Measurements from ENCODE around the gene TNNI2. TPM values are rescaled to one million over a fixed set of nuclear protein-coding genes. Genes with fewer than 3 reads are reported as not detected.

The TNNI2 gene
- total RNA-seq, 2 experiments from 2014 or later: not detected

DNA sequence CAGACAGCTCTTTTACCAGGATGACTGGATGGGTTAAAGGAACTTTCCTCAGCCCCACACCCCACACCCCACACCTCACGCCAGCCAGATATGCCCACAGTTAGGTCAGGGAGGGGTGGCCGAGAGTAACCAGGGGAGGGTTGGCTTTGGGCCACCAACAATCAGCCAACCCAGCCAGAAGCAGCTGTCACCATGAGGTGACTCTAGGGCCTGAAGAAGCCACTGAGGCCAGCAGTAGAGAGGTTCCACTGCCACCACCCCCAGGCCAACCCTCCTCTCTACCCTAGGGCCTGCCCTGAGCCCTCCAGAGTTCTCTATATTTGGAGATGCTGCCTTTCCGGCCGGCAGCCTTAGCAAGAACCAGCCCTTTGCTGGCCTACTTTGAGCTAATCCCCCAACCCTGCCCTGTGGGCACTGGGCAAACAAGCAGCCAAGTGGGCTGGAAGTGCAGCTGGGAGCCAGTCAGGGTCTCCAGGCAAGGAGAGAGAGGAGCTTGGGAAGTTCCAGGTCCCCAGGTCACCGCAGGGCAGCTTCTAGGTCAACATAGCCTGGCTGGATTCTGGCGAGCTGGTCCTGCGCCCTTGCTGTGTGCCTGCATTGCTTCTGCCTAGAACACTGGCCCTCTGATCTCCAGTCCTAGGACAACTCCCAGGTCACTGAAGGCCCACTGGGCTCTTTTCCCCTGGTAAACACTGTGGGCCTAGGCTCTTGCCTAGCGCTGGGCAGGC is 16.0 kb upstream of the TNNI2 start:
- no peak for ATAC-seq
- Mint-ChIP-seq H3K4me3 (no peak overlapping the region), H3K27ac (no peak overlapping the region), H3K36me3 (ENCODE audit: low read depth) (no peaks in the 10 kb centered on the region), H3K9me3 (ENCODE audit: low read depth) (peaks cover 2% of the 10 kb centered on the region), H3K27me3 (no peaks in the 10 kb centered on the region), H3K4me1 (no peaks in the 10 kb centered on the region)
- no peak for DNase-seq
- intact Hi-C loops (cut with DNase I, micrococcal nuclease): no loop called here
- ChIA-PET POLR2A (no interaction called here), CTCF (interaction anchor here (0.6 to 5.0 kb wide), 4 partner anchors 9 to 179 kb away, joined by 3 to 26 read pairs (median 4); no protein-coding TSS in a partner anchor)

DNA sequence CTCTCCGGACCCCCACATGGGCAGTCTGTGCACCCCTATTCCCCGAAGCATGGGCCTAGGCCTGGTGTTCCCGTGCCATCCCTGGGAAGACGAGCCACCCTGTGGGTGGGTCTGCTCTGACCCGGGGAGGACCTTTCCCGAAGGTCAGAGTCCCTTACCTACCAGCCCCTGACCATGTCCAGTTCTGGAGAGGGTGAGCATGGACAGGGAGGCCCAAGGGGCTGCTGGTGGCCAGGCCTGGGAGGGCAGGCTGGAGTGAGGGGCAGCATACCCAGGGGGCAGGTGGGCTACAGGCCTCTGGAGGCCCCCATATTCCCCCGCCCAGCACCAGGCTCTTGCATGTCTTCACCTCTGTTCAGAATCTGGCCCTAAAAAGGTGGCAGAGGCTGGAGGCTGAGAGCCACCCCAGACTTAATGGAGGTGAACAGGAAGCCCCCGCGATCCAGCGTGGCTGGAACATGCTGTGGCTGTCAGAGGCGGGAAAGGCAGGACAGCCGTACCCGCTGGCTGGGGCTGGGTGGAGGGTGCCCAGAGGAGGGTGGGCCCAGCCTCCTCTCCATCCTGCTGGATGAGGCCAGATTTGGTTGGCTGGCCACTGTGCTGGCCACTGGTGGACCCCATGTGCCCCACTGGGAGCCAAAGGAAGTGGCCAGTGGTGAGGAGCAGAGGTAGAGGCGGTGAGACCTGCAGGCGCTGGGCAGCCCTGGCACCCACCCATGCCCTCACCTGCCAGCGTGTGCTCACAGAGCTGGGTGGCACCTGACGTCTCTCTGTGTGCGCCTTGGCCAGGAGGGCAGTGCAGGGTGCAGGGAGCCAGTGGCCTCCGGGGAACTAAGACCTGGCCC is 15.2 kb upstream of the TNNI2 start:
- H3K27me3 Mint-ChIP-seq: no peaks in the 10 kb centered on the region
- POLR2A ChIA-PET: no interaction called here
- H3K36me3 Mint-ChIP-seq (ENCODE audit: low read depth): no peaks in the 10 kb centered on the region
- DNase-seq: no peak
- no peaks in the 10 kb centered on the region for H3K4me1 Mint-ChIP-seq
- H3K4me3 Mint-ChIP-seq: no peak overlapping the region
- intact Hi-C loops (cut with DNase I, micrococcal nuclease): no loop called here
- H3K27ac Mint-ChIP-seq: no peak overlapping the region
- CTCF ChIA-PET: interaction anchor here (0.6 to 5.0 kb wide), 4 partner anchors 25 to 330 kb away, joined by 3 to 26 read pairs (median 4); no protein-coding TSS in a partner anchor
- no peak for ATAC-seq
- H3K9me3 Mint-ChIP-seq (ENCODE audit: low read depth): peaks cover 2% of the 10 kb centered on the region

DNA sequence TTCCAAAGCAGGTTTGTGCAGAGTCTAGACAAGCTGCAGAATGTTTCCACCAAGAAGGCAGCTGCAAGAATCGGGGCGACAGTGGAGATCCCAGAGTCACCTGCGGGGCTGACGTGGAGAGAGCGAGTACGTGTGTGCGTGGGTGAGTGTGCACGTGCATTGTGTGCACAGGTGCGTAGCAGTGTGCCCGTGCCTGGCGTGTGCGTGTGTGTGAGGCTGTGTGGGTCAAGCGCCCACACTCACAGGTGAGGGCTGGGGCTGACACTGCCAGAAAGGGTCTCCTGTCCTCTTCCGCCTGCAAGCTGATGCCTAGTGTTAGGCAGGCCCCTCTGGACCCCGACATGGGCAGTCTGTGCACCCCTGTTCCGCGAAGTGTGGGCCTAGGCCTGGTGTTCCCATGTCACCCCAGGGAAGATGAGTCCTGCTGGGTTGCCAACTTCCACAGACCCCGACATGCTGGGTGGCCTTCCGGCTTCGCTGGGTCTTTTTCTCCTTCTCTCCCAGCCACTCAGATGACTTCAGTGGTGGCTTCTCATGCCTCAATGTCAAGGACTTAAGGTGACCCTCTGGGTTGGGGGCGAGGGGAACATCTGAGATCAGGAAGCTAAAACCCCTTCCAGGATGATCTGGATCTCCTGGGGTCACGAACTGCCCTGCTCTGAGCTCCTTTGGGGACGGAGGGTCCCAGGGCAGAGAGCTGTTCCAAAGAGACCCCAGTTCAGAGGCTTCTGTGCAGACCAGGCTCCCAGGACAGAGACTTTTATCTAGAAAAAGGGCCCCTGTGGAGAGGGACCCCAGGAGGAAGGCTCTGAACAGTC is 14.4 kb upstream of the TNNI2 start:
- ChIA-PET POLR2A (no interaction called here), CTCF (interaction anchor here (5.0 kb wide), 1 partner anchor 131 kb away, joined by 26 read pairs; no protein-coding TSS in a partner anchor)
- H3K4me1 Mint-ChIP-seq: no peaks in the 10 kb centered on the region
- DNase-seq: no peak
- intact Hi-C loops (cut with DNase I, micrococcal nuclease): no loop called here
- no peaks in the 10 kb centered on the region for H3K9me3 Mint-ChIP-seq (ENCODE audit: low read depth)
- H3K4me3 Mint-ChIP-seq: no peak overlapping the region
- no peak for ATAC-seq
- no peaks in the 10 kb centered on the region for H3K27me3 Mint-ChIP-seq
- H3K36me3 Mint-ChIP-seq (ENCODE audit: low read depth): no peaks in the 10 kb centered on the region
- no peak overlapping the region for H3K27ac Mint-ChIP-seq

DNA sequence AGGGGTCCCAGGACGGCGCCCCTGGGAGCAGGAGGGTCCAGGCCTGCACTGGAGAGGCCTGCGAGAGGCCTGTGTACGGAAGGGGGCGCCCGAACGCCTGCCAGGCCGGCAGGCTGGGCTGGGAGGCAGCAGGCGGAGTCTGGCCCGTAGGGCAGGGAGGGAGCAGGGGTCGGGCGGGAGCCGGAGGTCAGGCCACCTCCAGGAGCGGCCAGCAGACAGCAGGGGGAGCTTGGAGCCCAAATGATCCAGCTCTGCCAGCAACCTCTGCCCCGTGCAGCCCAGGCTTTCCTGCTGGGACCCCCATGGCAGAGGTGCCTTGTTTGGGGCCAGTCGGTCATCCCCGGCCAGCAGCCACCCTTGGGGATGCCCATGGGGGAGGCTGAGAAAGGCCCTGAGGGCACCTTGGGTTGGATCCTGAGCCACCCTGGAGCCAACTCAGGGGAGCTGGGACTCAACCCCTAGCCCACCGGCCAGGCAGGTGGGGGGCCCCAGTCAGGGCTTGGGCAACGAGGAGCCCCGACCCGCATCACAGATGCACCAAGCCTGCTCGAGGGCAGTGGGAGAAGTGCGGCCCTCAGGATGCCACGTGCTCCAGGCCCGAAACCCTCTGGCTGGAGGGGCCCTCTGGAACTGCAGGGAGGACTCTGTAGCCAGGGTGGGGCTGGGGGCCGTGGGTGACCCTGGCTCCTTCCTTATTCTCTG is 13.6 kb upstream of the TNNI2 start:
- H3K9me3 Mint-ChIP-seq (ENCODE audit: low read depth): no peaks in the 10 kb centered on the region
- POLR2A ChIA-PET: no interaction called here
- intact Hi-C loops (cut with DNase I, micrococcal nuclease): no loop called here

DNA sequence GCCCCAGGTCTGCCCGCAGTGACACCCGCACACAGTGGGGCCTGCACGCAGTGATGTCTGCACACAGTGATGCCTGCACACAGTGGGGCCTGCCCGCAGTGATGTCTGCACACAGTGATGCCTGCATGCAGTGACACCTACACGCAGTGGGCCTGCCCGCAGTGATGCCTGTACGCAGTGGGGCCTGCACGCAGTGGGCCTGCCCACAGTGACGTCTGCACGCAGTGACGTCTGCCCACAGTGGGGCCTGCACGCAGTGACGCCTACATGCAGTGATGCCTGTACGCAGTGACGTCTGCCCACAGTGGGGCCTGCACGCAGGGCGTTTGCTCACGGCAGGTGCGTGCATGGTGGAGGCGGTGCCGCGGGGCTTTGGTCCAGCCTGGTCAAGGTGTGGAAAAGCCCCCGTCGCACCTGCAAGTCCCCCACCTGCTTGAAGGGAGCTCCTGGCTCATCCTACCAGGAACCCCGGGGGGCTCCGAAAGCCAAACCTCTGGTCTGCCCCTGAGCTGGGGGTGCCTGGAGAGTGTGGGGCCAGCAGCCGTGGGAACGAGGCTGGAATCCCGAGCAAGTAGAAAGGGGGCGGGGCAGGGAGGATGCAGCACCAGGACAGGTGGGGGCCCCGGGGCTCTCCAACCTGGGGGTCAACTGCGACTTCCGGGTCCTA is 12.9 kb upstream of the TNNI2 start:
- Mint-ChIP-seq H3K27me3 (no peaks in the 10 kb centered on the region), H3K9me3 (ENCODE audit: low read depth) (no peaks in the 10 kb centered on the region), H3K4me1 (no peaks in the 10 kb centered on the region), H3K36me3 (ENCODE audit: low read depth) (no peaks in the 10 kb centered on the region), H3K4me3 (no peak overlapping the region), H3K27ac (no peak overlapping the region)
- CTCF ChIA-PET: interaction anchor here (5.0 kb wide), 1 partner anchor 133 kb away, joined by 26 read pairs; no protein-coding TSS in a partner anchor
- intact Hi-C loops (cut with DNase I, micrococcal nuclease): no loop called here
- no peak for ATAC-seq
- no peak for DNase-seq
- POLR2A ChIA-PET: no interaction called here

More for the DNA sequence above, 13.6 kb upstream of the TNNI2 start:
- no peaks in the 10 kb centered on the region for H3K4me1 Mint-ChIP-seq
- H3K27me3 Mint-ChIP-seq: no peaks in the 10 kb centered on the region
- H3K4me3 Mint-ChIP-seq: no peak overlapping the region
- DNase-seq (peak; percentile 46), ATAC-seq (peak; percentile 49)
- H3K36me3 Mint-ChIP-seq (ENCODE audit: low read depth): no peaks in the 10 kb centered on the region
- no peak overlapping the region for H3K27ac Mint-ChIP-seq
- CTCF ChIA-PET: interaction anchor here (5.0 kb wide), 1 partner anchor 132 kb away, joined by 26 read pairs; no protein-coding TSS in a partner anchor

DNA sequence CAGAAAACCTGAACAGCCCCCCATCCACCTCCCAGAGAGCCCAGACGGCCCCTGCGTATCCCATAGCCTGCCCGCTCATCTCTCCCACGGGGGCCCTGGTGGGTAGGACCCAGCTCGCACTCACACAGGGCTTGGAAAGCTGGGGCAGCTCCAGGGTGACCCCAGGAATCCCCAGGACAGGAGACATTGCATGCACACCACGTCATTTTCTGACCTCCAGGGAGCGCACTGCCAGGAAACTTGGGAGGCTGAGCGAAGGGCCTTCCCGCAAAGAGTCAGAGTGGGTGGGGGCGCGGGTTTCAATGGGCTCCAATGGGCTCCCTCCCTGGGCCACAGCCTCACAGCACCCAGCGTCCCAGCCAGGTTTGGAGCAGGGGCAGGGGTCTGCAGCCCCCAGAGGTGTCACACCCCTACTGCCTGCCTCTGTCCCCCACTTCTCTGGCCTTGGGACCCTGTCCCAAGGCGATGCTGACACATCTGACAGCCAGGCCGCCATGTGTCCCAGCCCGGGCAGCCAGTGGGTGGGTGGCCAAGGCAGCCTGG is 12.2 kb upstream of the TNNI2 start:
- no peak overlapping the region for H3K27ac Mint-ChIP-seq
- H3K36me3 Mint-ChIP-seq (ENCODE audit: low read depth): no peaks in the 10 kb centered on the region
- POLR2A ChIA-PET: no interaction called here
- CTCF ChIA-PET: interaction anchor here (2.7 to 5.0 kb wide), 2 partner anchors 133 to 134 kb away, joined by 15 to 26 read pairs; no protein-coding TSS in a partner anchor
- no peak overlapping the region for H3K4me3 Mint-ChIP-seq
- DNase-seq (no peak), ATAC-seq (no peak)
- H3K27me3 Mint-ChIP-seq: no peaks in the 10 kb centered on the region
- intact Hi-C loops (cut with DNase I, micrococcal nuclease): no loop called here
- H3K9me3 Mint-ChIP-seq (ENCODE audit: low read depth): no peaks in the 10 kb centered on the region
- H3K4me1 Mint-ChIP-seq: no peaks in the 10 kb centered on the region

DNA sequence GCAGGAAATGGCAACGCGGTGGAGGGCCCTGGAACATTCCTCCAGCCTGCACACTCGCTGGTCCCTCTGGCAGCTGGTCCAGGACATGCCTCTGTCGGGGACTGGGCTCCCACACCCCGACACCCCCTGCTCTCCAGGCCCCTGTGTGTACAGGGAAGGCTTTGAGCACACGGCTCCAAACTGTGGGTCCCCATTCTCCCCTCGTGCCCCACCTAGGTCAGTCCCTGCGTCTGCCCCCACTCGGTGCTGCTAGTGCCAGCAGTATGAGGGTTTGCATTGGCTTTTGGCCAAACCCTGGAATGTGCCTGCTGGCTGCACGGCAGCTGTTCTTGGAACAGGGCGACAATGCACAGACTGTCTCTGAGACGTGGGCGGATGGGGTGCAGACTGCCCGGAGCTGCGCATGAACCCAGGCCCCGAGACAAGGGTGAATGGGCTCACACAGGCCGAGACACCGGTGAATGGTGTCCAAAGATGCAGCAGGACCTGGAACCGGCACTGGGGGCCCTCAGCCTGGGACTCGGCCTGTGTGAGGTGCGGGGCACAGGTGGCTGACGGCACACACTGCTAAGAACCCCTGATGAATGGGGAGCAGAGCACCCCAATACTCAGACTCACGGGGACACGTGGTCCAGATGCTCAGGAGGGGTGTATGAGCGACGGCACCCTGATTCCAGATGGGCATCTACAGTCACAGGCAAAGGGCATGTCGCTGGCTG is 11.5 kb upstream of the TNNI2 start:
- Mint-ChIP-seq H3K27me3 (no peaks in the 10 kb centered on the region), H3K9me3 (ENCODE audit: low read depth) (no peaks in the 10 kb centered on the region), H3K4me1 (no peaks in the 10 kb centered on the region), H3K27ac (no peak overlapping the region), H3K36me3 (ENCODE audit: low read depth) (no peaks in the 10 kb centered on the region), H3K4me3 (no peak overlapping the region)
- ChIA-PET POLR2A (no interaction called here), CTCF (interaction anchor here (1.1 to 2.7 kb wide), 2 partner anchors 134 to 174 kb away, joined by 3 to 15 read pairs; no protein-coding TSS in a partner anchor)
- intact Hi-C loops (cut with DNase I, micrococcal nuclease): no loop called here
- ATAC-seq: no peak
- DNase-seq: no peak

DNA sequence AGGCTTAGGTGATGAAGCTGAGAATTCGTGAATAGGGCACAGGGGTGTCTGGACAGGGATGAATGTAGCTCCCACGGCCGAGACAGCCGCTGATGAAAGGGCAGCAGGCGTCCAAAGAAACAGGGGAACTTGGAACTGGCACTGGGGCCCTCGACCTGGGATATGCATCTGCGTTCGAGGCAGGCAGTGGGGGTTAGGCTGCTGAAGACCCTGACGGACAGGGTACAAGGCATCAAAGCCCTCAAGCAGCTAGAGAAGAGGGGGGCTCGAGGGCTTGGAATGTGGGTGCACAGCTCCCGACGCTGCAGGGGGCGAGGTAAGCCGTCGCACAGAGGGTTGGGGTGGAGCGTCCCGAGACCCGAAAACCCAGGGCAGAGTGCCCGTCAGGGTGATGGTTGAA is 10.8 kb upstream of the TNNI2 start:
- Mint-ChIP-seq H3K4me1 (no peaks in the 10 kb centered on the region), H3K4me3 (no peak overlapping the region), H3K9me3 (ENCODE audit: low read depth) (no peaks in the 10 kb centered on the region), H3K27ac (no peak overlapping the region), H3K36me3 (ENCODE audit: low read depth) (no peaks in the 10 kb centered on the region), H3K27me3 (no peaks in the 10 kb centered on the region)
- no peak for ATAC-seq
- POLR2A ChIA-PET: no interaction called here
- no peak for DNase-seq
- CTCF ChIA-PET: interaction anchor here (0.9 to 2.7 kb wide), 3 partner anchors 135 to 175 kb away, joined by 3 to 15 read pairs (median 3); no protein-coding TSS in a partner anchor
- intact Hi-C loops (cut with DNase I, micrococcal nuclease): no loop called here

DNA sequence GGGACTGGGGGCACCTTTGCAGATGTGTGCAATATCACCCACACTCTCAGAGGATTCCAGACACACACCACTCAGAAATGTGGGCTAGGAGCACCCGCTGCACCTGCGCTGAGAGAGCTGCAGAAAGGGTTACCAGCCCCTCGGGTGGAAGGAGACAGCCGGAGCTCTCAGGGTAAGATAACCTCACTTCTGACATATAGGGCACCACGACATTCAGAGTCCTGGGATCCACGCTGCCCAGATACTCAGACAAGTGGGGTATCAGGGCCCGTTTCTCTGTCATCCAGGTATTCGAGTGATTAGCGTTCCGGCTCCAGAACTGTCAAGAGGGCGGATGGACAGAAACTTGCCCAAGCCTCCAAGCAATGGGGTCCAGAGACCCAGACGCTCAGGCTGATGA is 10.2 kb upstream of the TNNI2 start:
- DNase-seq (no peak), ATAC-seq (no peak)
- no peaks in the 10 kb centered on the region for H3K27me3 Mint-ChIP-seq
- ChIA-PET CTCF (interaction anchor here (0.9 to 2.7 kb wide), 2 partner anchors 135 to 176 kb away, joined by 3 to 15 read pairs; no protein-coding TSS in a partner anchor), POLR2A (no interaction called here)
- no peak overlapping the region for H3K27ac Mint-ChIP-seq
- intact Hi-C loops (cut with DNase I, micrococcal nuclease): no loop called here
- H3K36me3 Mint-ChIP-seq (ENCODE audit: low read depth): no peaks in the 10 kb centered on the region
- H3K4me3 Mint-ChIP-seq: no peak overlapping the region
- no peaks in the 10 kb centered on the region for H3K9me3 Mint-ChIP-seq (ENCODE audit: low read depth)
- H3K4me1 Mint-ChIP-seq: no peaks in the 10 kb centered on the region
